Measurements from ENCODE around the gene FAM222B. TPM values are rescaled to one million over a fixed set of nuclear protein-coding genes. Genes with fewer than 3 reads are reported as not detected.
A peak's percentile ranks its signal among the peaks of the same experiment; 100 is the strongest.

FAM222B gene
- total and polyA plus RNA-seq, 2 of the 4 experiments (the other 2 are of a cell fraction): 2.5 to 10.8 TPM

GRCh38 chr17:28883967-28884702, 41.5 kb upstream of the FAM222B start:
- Histone ChIP-seq H3K18ac (ENCODE audit: low read depth, low read length) (no peak overlapping the region), H3K9me1 (ENCODE audit: insufficient read depth, low read length) (no peaks in the 10 kb centered on the region), H2AFZ (replicated peaks; ENCODE audit: low read length, poor library complexity) (no peak overlapping the region), H3K4me3 (ENCODE audit: insufficient read depth, low read depth, low read length) (no peak overlapping the region), H4K20me1 (ENCODE audit: insufficient read depth, low read length) (0 out of 2 replicates have a peak, but pooled peaks cover 8% of the 10 kb centered on the region), H3K14ac (replicated peaks; ENCODE audit: low read depth, low read length) (no peak overlapping the region), H4K91ac (ENCODE audit: insufficient read depth, low read depth, low read length) (no peak overlapping the region), H2AK9ac (replicated peaks; ENCODE audit: low read depth, low read length, poor library complexity) (peak overlapping the region; percentile 72), H4K5ac (ENCODE audit: low read depth, low read length) (no peak overlapping the region), H3K27ac (ENCODE audit: insufficient read depth, low read length) (no peak overlapping the region), H3K36me3 (ENCODE audit: control insufficient read depth, insufficient read depth, low read length) (peaks cover 66% of the 10 kb centered on the region), H3K23ac (ENCODE audit: low read depth, low read length) (no peak overlapping the region), H3K4me2 (ENCODE audit: low read depth, low read length) (no peak overlapping the region), H2BK20ac (ENCODE audit: low read depth, low read length) (no peak overlapping the region), H3K4me1 (ENCODE audit: control insufficient read depth, insufficient read depth, low read length) (no peaks in the 10 kb centered on the region), H3K9ac (ENCODE audit: low read depth, low read length) (no peak overlapping the region), H4K8ac (ENCODE audit: low read depth in 2 of 2, low read length in 2 of 2) (no peak overlapping the region), H2BK5ac (ENCODE audit: low read depth, low read length, poor library complexity, severe bottlenecking) (no peak overlapping the region), H2BK15ac (ENCODE audit: low read depth, low read length) (no peak overlapping the region), H3K79me1 (ENCODE audit: low read depth in 1 of 2, low read length in 2 of 2) (peaks cover 0 to 3% of the 10 kb centered on the region in 2 experiments; a peak in 3 of 4 replicates), H3K56ac (ENCODE audit: extremely low read depth, insufficient read depth, low read length) (no peak overlapping the region), H2AK5ac (ENCODE audit: low read depth, low read length) (no peak overlapping the region), H3K27me3 (ENCODE audit: control insufficient read depth, insufficient read depth, low read length) (no peaks in the 10 kb centered on the region), H3K9me3 (ENCODE audit: control insufficient read depth, insufficient read depth, low read length) (no peaks in the 10 kb centered on the region), H2BK120ac (ENCODE audit: low read depth, low read length) (no peak overlapping the region), H3K4ac (ENCODE audit: low read depth, low read length) (no peak overlapping the region)
- no peak for ATAC-seq (ENCODE audit: low read depth)
- WGBS, 2 experiments (ENCODE audit: extremely low coverage in 2 of 2, insufficient read length in 1 of 2): 87% methylated on average over 11 of the region's 27 CpGs; no CpG with 5 or more reads in 1 of the 2 experiments
- CTCF ChIA-PET: no interaction called here
- POLR2A ChIA-PET (ENCODE audit: unreplicated experiment): no interaction called here
- dilution Hi-C loops (cut with HindIII; ENCODE audit: low sequenced_read_pairs, unreplicated experiment) (no loop called here), in situ Hi-C loops (cut with MboI; ENCODE audit: low sequenced_read_pairs) (no loop called here), intact Hi-C loops (cut with micrococcal nuclease) (no loop called here)
- TF ChIP-seq POLR2A (IDR thresholded peaks at IDR 0.05; ENCODE audit: low read depth, low read length) (no peak), USF2 (IDR thresholded peaks at IDR 0.05; ENCODE audit: low read depth, low read length) (no peak), NFE2L2 (IDR thresholded peaks at IDR 0.05; ENCODE audit: low read depth, low read length) (no peak), FOS (IDR thresholded peaks at IDR 0.05; ENCODE audit: low read depth, low read length) (no peak), SMC3 (IDR thresholded peaks at IDR 0.05; ENCODE audit: low read depth, low read length) (no peak), MAFK (IDR thresholded peaks at IDR 0.05; ENCODE audit: low read depth, low read length) (no peak), BHLHE40 (IDR thresholded peaks at IDR 0.05; ENCODE audit: low read depth, low read length) (no peak), CHD1 (IDR thresholded peaks at IDR 0.05; ENCODE audit: low read depth, low read length) (no peak)
- DNase-seq: no peak
- BruUV-seq (replicated peaks): no TSS peak

Data from IMR-90 (cell line).